ENCODE data around the gene MEPCE.

DNA sequence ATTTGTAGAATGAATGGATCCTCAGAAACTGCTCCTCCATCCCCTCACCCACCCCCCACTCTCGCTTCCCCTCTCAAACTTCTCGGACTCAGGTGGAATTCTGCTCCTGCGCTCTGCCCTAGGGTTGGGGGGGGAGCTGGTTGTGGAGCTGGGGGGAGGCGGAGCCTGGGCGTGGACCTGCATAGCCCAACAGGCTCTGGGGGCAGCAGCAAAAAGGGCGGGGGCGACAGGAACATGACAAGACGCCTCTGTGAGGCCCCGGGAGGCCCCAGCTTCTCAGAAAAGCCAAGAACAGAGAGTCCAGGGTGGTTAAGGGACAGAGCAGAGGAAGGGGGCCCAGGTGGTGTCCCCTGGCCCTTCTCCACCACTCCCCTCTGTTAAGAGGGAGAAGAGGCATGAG is 45.9 kb downstream of the MEPCE start:
- TF ChIP-seq EZH2phosphoT487 (IDR thresholded peaks at IDR 0.05; ENCODE audit: low read length) (no peak), EZH2 (optimal IDR thresholded peaks at IDR 0.05; ENCODE audit: low read depth, low read length) (no peak)
- TF ChIP-seq, protein P1, sequence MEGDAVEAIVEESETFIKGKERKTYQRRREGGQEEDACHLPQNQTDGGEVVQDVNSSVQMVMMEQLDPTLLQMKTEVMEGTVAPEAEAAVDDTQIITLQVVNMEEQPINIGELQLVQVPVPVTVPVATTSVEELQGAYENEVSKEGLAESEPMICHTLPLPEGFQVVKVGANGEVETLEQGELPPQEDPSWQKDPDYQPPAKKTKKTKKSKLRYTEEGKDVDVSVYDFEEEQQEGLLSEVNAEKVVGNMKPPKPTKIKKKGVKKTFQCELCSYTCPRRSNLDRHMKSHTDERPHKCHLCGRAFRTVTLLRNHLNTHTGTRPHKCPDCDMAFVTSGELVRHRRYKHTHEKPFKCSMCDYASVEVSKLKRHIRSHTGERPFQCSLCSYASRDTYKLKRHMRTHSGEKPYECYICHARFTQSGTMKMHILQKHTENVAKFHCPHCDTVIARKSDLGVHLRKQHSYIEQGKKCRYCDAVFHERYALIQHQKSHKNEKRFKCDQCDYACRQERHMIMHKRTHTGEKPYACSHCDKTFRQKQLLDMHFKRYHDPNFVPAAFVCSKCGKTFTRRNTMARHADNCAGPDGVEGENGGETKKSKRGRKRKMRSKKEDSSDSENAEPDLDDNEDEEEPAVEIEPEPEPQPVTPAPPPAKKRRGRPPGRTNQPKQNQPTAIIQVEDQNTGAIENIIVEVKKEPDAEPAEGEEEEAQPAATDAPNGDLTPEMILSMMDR (IDR thresholded peaks at IDR 0.05; ENCODE audit: low read length) = no peak
